ENCODE data around the gene CYRIA.

DNA sequence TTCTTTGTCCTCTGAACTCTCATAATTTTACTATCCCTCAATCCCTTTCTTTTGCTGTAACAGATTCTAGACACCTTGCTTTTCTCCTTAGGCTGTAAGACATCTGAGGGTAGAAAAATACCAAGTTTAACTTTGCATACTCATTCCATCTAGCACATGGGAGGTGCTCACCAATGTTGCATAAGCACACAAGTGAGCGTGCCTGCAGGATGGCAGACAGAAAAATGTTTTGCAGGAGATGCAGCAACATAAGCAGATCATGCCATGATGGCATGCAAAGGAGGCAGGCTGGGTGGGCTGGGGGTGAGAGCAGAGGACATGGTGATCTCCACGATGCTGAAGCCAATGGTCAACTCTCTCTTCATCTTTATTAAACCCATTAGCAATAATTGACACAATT, 24.1 kb downstream of the CYRIA start:
- TF ChIP-seq, protein P1, sequence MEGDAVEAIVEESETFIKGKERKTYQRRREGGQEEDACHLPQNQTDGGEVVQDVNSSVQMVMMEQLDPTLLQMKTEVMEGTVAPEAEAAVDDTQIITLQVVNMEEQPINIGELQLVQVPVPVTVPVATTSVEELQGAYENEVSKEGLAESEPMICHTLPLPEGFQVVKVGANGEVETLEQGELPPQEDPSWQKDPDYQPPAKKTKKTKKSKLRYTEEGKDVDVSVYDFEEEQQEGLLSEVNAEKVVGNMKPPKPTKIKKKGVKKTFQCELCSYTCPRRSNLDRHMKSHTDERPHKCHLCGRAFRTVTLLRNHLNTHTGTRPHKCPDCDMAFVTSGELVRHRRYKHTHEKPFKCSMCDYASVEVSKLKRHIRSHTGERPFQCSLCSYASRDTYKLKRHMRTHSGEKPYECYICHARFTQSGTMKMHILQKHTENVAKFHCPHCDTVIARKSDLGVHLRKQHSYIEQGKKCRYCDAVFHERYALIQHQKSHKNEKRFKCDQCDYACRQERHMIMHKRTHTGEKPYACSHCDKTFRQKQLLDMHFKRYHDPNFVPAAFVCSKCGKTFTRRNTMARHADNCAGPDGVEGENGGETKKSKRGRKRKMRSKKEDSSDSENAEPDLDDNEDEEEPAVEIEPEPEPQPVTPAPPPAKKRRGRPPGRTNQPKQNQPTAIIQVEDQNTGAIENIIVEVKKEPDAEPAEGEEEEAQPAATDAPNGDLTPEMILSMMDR (conservative IDR thresholded peaks at IDR 0.05), result no peak
- TF ChIP-seq EZH2 (IDR thresholded peaks at IDR 0.05; ENCODE audit: low read depth), result no peak
